HTR-8/SVneo (cell line): ENCODE results near the gene LCE3D.
"Not testable (repeated sequence)": the region's sequence is repeated elsewhere in the genome, so short reads cannot be mapped to it uniquely, and the experiment has no call there.

Experiments
- DNase-seq: peaks from one replicate; pipeline ENCODE4 v3.0.0; 2011; ENCODE audit warnings: low spot score, mixed read lengths; ENCODE audit not compliant: insufficient read length
- FAIRE-seq: peaks from 2 replicates; lab custom pipeline; 2011; peaks lifted over from hg19 to GRCh38; lab: Jason Lieb, UNC

The LCE3D gene

GRCh38 chr1:152580433-152580832 lies at the start of gene LCE3D:
TSS of gene LCE3D (minus strand) at chr1:152580516. CDS start at chr1:152579936, 580 bp downstream.
- no peak for FAIRE-seq
- DNase-seq = no peak

GRCh38 chr1:152626744-152627143 lies 46.4 kb upstream of the LCE3D start:
- DNase-seq (no peak), FAIRE-seq (no peak)

GRCh38 chr1:152623203-152623844 lies 43.0 kb upstream of the LCE3D start:
- no peak for FAIRE-seq
- DNase-seq = no peak

GRCh38 chr1:152622803-152623202 lies 42.5 kb upstream of the LCE3D start, which contains the start of gene LCE3A:
TSS of gene LCE3A (minus strand) at chr1:152623103. CDS start at chr1:152623103, 0 bp downstream.
- FAIRE-seq (no peak), DNase-seq (no peak)

- DNase-seq = no peak
- FAIRE-seq = no peak
Observed at GRCh38 chr1:152621993-152622392, 41.7 kb upstream of the LCE3D start.

- DNase-seq (no peak), FAIRE-seq (no peak)
Observed at GRCh38 chr1:152613511-152613910, 33.2 kb upstream of the LCE3D start, which contains the start of gene LCE3B. TSS of gene LCE3B (plus strand) at chr1:152613811. CDS start at chr1:152613811, 0 bp downstream.

- FAIRE-seq (no peak), DNase-seq (no peak)
Observed at GRCh38 chr1:152599934-152600333, 19.6 kb upstream of the LCE3D start, which contains the start of gene LCE3C. TSS of gene LCE3C (plus strand) at chr1:152600234. CDS start at chr1:152600732, 498 bp downstream.

- no peak for FAIRE-seq
- no peak for DNase-seq
Observed at GRCh38 chr1:152596986-152597385, 16.7 kb upstream of the LCE3D start.

- DNase-seq (no peak), FAIRE-seq (no peak)
Observed at GRCh38 chr1:152585586-152585985, 5.3 kb upstream of the LCE3D start.

- FAIRE-seq (no peak), DNase-seq (no peak)
Observed at GRCh38 chr1:152582647-152583046, 2.3 kb upstream of the LCE3D start.

GRCh38 chr1:152579526-152579925 lies 790 bp downstream of the LCE3D start:
- not testable (repeated sequence) for DNase-seq, FAIRE-seq

GRCh38 chr1:152577168-152577567 lies 3.1 kb downstream of the LCE3D start:
- DNase-seq (no peak), FAIRE-seq (no peak)

GRCh38 chr1:152566681-152567080 lies 13.6 kb downstream of the LCE3D start, which contains the start of gene LCE3E:
TSS of gene LCE3E (minus strand) at chr1:152566780. CDS start at chr1:152566208, 572 bp downstream.
- no peak for FAIRE-seq
- no peak for DNase-seq

- DNase-seq (no peak), FAIRE-seq (no peak)
Observed at GRCh38 chr1:152565535-152566215, 14.6 kb downstream of the LCE3D start.

GRCh38 chr1:152565115-152565514 lies 15.2 kb downstream of the LCE3D start:
- no peak for FAIRE-seq

GRCh38 chr1:152548358-152548757 lies 32.0 kb downstream of the LCE3D start:
- not testable (repeated sequence) for FAIRE-seq, DNase-seq

More at GRCh38 chr1:152565115-152565514, 15.2 kb downstream of the LCE3D start:
- no peak for DNase-seq

GRCh38 chr1:152546704-152547103 lies 33.6 kb downstream of the LCE3D start:
- FAIRE-seq (no peak), DNase-seq (no peak)

- no peak for DNase-seq
- FAIRE-seq = no peak
Observed at GRCh38 chr1:152543820-152544219, 36.5 kb downstream of the LCE3D start.

GRCh38 chr1:152539901-152540300 lies 40.4 kb downstream of the LCE3D start:
- no peak for FAIRE-seq
- no peak for DNase-seq

- FAIRE-seq (no peak), DNase-seq (no peak)
Observed at GRCh38 chr1:152537496-152537895, 42.8 kb downstream of the LCE3D start.

- FAIRE-seq (no peak), DNase-seq (no peak)
Observed at GRCh38 chr1:152535774-152536173, 44.5 kb downstream of the LCE3D start.
